PC-9 (cell line): ENCODE data around the gene KCNH1. TPM values are rescaled to one million over a fixed set of nuclear protein-coding genes. Genes with fewer than 3 reads are reported as not detected.

Source experiments
- BruUV-seq: library from RNA; stranded (reverse); fragments of 400-500 nt; replicated peaks from 2 replicates; lab custom pipeline; 2021; lab: Mats Ljungman, UMichigan
- CTCF ChIA-PET: fragments of 300-600 bp; sonication (Branson Sonifier 250); formaldehyde crosslinking; loops from one replicate; lab custom pipeline; 2022; ENCODE audit warnings: antibody characterized with exemption; lab: Charles Lee
- POLR2A ChIA-PET: fragments of 300-600 bp; sonication (Branson Sonifier 250); formaldehyde crosslinking; loops from one replicate; lab custom pipeline; 2022; ENCODE audit warnings: antibody characterized with exemption; ENCODE audit not compliant: unreplicated experiment; lab: Charles Lee
- DNase-seq, 2 experiments: peaks; one replicate each; pipeline versions ENCODE4 v3.0.0 to v3.0.0-alpha.2; 2015 to 2022; ENCODE audit warnings: mixed read lengths in 1 of 2
- H2AFZ ChIP-seq: fragments of 200-600 bp; sonication (generic); 2 replicates; pipeline ENCODE4 v1.8.1; 2017; ENCODE audit warnings: antibody characterized with exemption
- H3F3A ChIP-seq: fragments of 200-600 bp; sonication (generic); 2 replicates; pipeline ENCODE4 v1.8.1; 2017; ENCODE audit warnings: antibody characterized with exemption, mild to moderate bottlenecking, low read depth; ENCODE audit not compliant: insufficient read depth
- H3K27ac ChIP-seq: fragments of 200-600 bp; sonication (generic); 2 replicates; pipeline ENCODE4 v1.6.1; 2016; ENCODE audit warnings: mixed run types
- H3K27me3 ChIP-seq: fragments of 200-600 bp; sonication (generic); 2 replicates; pipeline ENCODE4 v1.6.1; 2016; ENCODE audit warnings: low read depth, mixed run types; ENCODE audit not compliant: insufficient read depth
- H3K36me3 ChIP-seq: fragments of 200-600 bp; sonication (generic); 2 replicates; pipeline ENCODE4 v1.6.1; 2016; ENCODE audit warnings: low read depth, mixed run types
- H3K4me1 ChIP-seq: fragments of 200-600 bp; sonication (generic); replicated peaks from 2 replicates; pipeline ENCODE4 v1.6.1; 2016; ENCODE audit warnings: mixed run types; ENCODE audit not compliant: insufficient read depth
- H3K4me2 ChIP-seq: fragments of 200-600 bp; sonication (generic); 2 replicates; pipeline ENCODE4 v1.6.1; 2017; ENCODE audit warnings: mixed run types
- H3K4me3 ChIP-seq: fragments of 200-600 bp; sonication (generic); 2 replicates; pipeline ENCODE4 v1.6.1; 2016; ENCODE audit warnings: mixed run types
- H3K79me2 ChIP-seq: fragments of 200-600 bp; sonication (generic); 2 replicates; pipeline ENCODE4 v1.6.1; 2017; ENCODE audit warnings: low read depth, mixed run types
- H3K9me2 ChIP-seq: fragments of 200-600 bp; sonication (generic); 2 replicates; pipeline ENCODE4 v1.8.1; 2017; ENCODE audit warnings: mild to moderate bottlenecking; ENCODE audit not compliant: insufficient read depth
- H3K9me3 ChIP-seq: fragments of 200-600 bp; sonication (generic); 2 replicates; pipeline ENCODE4 v1.8.1; 2016; ENCODE audit warnings: low read depth; ENCODE audit not compliant: insufficient read depth
- H4K20me1 ChIP-seq: fragments of 200-600 bp; sonication (generic); 2 replicates; pipeline ENCODE4 v1.8.1; 2017; ENCODE audit not compliant: insufficient read depth
- EZH2 ChIP-seq: fragments of 200-600 bp; sonication (generic); IDR thresholded peaks from 2 replicates; pipeline ENCODE4 v1.8.0; 2017; ENCODE audit warnings: antibody characterized with exemption, low read depth
- intact Hi-C: fragments of 100-400 bp; cut with micrococcal nuclease; formaldehyde crosslinking; loops from one replicate; pipeline ENCODE4 v1.10.0; 2022; ENCODE audit not compliant: unreplicated experiment
- total RNA-seq: library from RNA; stranded (reverse); gene quantifications from 2 replicates; pipeline ENCODE4 v1.2.3, GENCODE V29; 2021
- TF ChIP-seq, protein P1 (sequence below): fragments of 200-600 bp; sonication (generic); conservative IDR thresholded peaks from 2 replicates; pipeline ENCODE4 v1.6.1; 2017; ENCODE audit warnings: mixed run types, antibody characterized with exemption, mild to moderate bottlenecking, moderate library complexity

Gene KCNH1
- total RNA-seq, 1 experiment from 2014 or later, result not detected

- H3F3A ChIP-seq, result no peaks in the 10 kb centered on the region
- no peaks in the 10 kb centered on the region for H4K20me1 ChIP-seq
- no peak overlapping the region for H3K4me2 ChIP-seq
- ChIA-PET POLR2A (no interaction called here), CTCF (no interaction called here)
- no peaks in the 10 kb centered on the region for H3K9me2 ChIP-seq
- peaks cover 37% of the 10 kb centered on the region for H3K27me3 ChIP-seq
- H3K9me3 ChIP-seq, result no peaks in the 10 kb centered on the region
- no peak for DNase-seq
- H2AFZ ChIP-seq, result no peak overlapping the region
- no TSS peak for BruUV-seq
- H3K27ac ChIP-seq, result no peak overlapping the region
- H3K4me3 ChIP-seq, result no peak overlapping the region
- TF ChIP-seq, protein P1, sequence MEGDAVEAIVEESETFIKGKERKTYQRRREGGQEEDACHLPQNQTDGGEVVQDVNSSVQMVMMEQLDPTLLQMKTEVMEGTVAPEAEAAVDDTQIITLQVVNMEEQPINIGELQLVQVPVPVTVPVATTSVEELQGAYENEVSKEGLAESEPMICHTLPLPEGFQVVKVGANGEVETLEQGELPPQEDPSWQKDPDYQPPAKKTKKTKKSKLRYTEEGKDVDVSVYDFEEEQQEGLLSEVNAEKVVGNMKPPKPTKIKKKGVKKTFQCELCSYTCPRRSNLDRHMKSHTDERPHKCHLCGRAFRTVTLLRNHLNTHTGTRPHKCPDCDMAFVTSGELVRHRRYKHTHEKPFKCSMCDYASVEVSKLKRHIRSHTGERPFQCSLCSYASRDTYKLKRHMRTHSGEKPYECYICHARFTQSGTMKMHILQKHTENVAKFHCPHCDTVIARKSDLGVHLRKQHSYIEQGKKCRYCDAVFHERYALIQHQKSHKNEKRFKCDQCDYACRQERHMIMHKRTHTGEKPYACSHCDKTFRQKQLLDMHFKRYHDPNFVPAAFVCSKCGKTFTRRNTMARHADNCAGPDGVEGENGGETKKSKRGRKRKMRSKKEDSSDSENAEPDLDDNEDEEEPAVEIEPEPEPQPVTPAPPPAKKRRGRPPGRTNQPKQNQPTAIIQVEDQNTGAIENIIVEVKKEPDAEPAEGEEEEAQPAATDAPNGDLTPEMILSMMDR, result no peak
- TF ChIP-seq EZH2, result no peak
- no peaks in the 10 kb centered on the region for H3K79me2 ChIP-seq
- H3K4me1 ChIP-seq, result no peaks in the 10 kb centered on the region
- H3K36me3 ChIP-seq, result no peaks in the 10 kb centered on the region
- intact Hi-C loops, result no loop called here
Measured at GRCh38 chr1:210786546-210786945, 347.4 kb downstream of the KCNH1 start.

GRCh38 chr1:210783925-210784324 is 350.0 kb downstream of the KCNH1 start:
- no TSS peak for BruUV-seq
- ChIA-PET POLR2A (no interaction called here), CTCF (no interaction called here)
- no peaks in the 10 kb centered on the region for H4K20me1 ChIP-seq
- H3F3A ChIP-seq, result no peaks in the 10 kb centered on the region
- H3K79me2 ChIP-seq, result no peaks in the 10 kb centered on the region
- H3K9me3 ChIP-seq, result no peaks in the 10 kb centered on the region
- TF ChIP-seq, protein P1, result no peak
- intact Hi-C loops, result no loop called here
- no peak overlapping the region for H3K4me2 ChIP-seq
- no peak overlapping the region for H2AFZ ChIP-seq
- no peak overlapping the region for H3K4me3 ChIP-seq
- H3K36me3 ChIP-seq, result no peaks in the 10 kb centered on the region
- no peak overlapping the region for H3K27ac ChIP-seq
- DNase-seq, result no peak
- no peaks in the 10 kb centered on the region for H3K4me1 ChIP-seq
- peaks cover 46% of the 10 kb centered on the region for H3K27me3 ChIP-seq
- no peaks in the 10 kb centered on the region for H3K9me2 ChIP-seq

DNA sequence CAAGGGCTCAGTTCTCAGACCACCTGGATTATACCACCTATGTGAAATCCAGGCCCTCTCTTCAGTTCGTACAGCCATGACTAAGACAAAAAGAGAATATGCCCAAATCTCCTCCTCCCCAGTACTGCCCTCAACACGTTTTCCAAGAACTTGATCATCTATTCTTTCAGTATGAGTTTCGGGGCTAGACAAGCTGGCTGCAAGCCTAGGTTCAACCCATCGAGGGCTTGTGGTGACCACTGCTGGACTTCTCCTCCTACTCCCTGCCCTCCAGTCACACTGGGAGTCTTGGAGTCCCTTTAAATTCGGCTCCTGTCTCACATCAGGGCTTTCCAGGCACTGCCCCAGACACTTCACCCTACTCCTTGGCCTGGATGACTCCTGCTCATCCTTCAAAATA is 352.3 kb downstream of the KCNH1 start:
- H3K27me3 ChIP-seq, result peaks cover 37% of the 10 kb centered on the region
- ChIA-PET CTCF (no interaction called here), POLR2A (no interaction called here)
- H3K27ac ChIP-seq, result no peak overlapping the region
- DNase-seq, result no peak
- BruUV-seq, result no TSS peak
- H4K20me1 ChIP-seq, result no peaks in the 10 kb centered on the region
- H3F3A ChIP-seq, result no peaks in the 10 kb centered on the region
- H3K79me2 ChIP-seq, result no peaks in the 10 kb centered on the region
- no peak overlapping the region for H3K4me3 ChIP-seq
- TF ChIP-seq EZH2, result no peak
- TF ChIP-seq, protein P1, result no peak
- H3K9me2 ChIP-seq, result no peaks in the 10 kb centered on the region
- H2AFZ ChIP-seq, result no peak overlapping the region
- H3K4me1 ChIP-seq, result no peaks in the 10 kb centered on the region
- no peaks in the 10 kb centered on the region for H3K36me3 ChIP-seq
- H3K9me3 ChIP-seq, result no peaks in the 10 kb centered on the region
- no peak overlapping the region for H3K4me2 ChIP-seq
- intact Hi-C loops, result no loop called here
